KMS-11 (cell line): ENCODE measurements around the gene SMCO3.

Experiments used
- H2AFZ ChIP-seq: fragments of 200-600 bp; sonication (generic); 2 replicates; pipeline ENCODE4 v1.6.1; 2016; ENCODE audit warnings: antibody characterized with exemption, mixed run types, low read depth
- H3K27ac ChIP-seq: fragments of 200-600 bp; sonication (generic); 2 replicates; pipeline ENCODE4 v1.6.1; 2016; ENCODE audit warnings: mild to moderate bottlenecking, mixed run types
- H3K27me3 ChIP-seq: fragments of 200-600 bp; sonication (generic); 2 replicates; pipeline ENCODE4 v1.6.1; 2017; ENCODE audit warnings: mild to moderate bottlenecking, low read depth, mixed run types, moderate library complexity; ENCODE audit not compliant: insufficient read depth
- H3K36me3 ChIP-seq: fragments of 200-600 bp; sonication (generic); 2 replicates; pipeline ENCODE4 v1.6.1; 2017; ENCODE audit warnings: mild to moderate bottlenecking, mixed run types; ENCODE audit not compliant: insufficient read depth
- H3K4me1 ChIP-seq: fragments of 200-600 bp; sonication (generic); 2 replicates; pipeline ENCODE4 v1.6.1; 2016; ENCODE audit warnings: mild to moderate bottlenecking, low read depth, mixed run types; ENCODE audit not compliant: poor library complexity, severe bottlenecking
- H3K4me2 ChIP-seq: fragments of 200-600 bp; sonication (generic); 2 replicates; pipeline ENCODE4 v1.7.0; 2016; ENCODE audit warnings: mild to moderate bottlenecking, mixed run types
- H3K4me3 ChIP-seq: fragments of 200-600 bp; sonication (generic); IDR thresholded peaks from 2 replicates; pipeline ENCODE4 v1.6.1; 2017; ENCODE audit warnings: low read depth, low read length, mixed read lengths; ENCODE audit not compliant: insufficient read depth
- H3K79me2 ChIP-seq: fragments of 200-600 bp; sonication (generic); 2 replicates; pipeline ENCODE4 v1.6.1; 2016; ENCODE audit warnings: low read depth, mixed run types; ENCODE audit not compliant: insufficient read depth
- H3K9ac ChIP-seq: fragments of 200-600 bp; sonication (generic); 2 replicates; pipeline ENCODE4 v1.6.1; 2016; ENCODE audit warnings: mild to moderate bottlenecking, mixed run types
- H4K20me1 ChIP-seq: fragments of 200-600 bp; sonication (generic); 2 replicates; pipeline ENCODE4 v1.6.1; 2016; ENCODE audit warnings: mild to moderate bottlenecking, mixed run types; ENCODE audit not compliant: insufficient read depth
- CTCF ChIP-seq: fragments of 200-600 bp; sonication (generic); conservative IDR thresholded peaks from 2 replicates; pipeline ENCODE4 v1.6.1; 2017; ENCODE audit warnings: low read depth, mild to moderate bottlenecking, antibody characterized with exemption, low read length, moderate library complexity, mixed read lengths

SMCO3 gene

GRCh38 chr12:14853961-14854360 lies 40.0 kb upstream of the SMCO3 start:
- H2AFZ ChIP-seq: no peak overlapping the region
- no peaks in the 10 kb centered on the region for H3K79me2 ChIP-seq

GRCh38 chr12:14852880-14853279 lies 38.9 kb upstream of the SMCO3 start:
- no peak overlapping the region for H3K27ac ChIP-seq
- H2AFZ ChIP-seq: no peak overlapping the region
- TF ChIP-seq CTCF: no peak
- H3K4me2 ChIP-seq: no peak overlapping the region
- no peaks in the 10 kb centered on the region for H3K27me3 ChIP-seq
- H3K4me1 ChIP-seq: peaks cover 14% of the 10 kb centered on the region
- H3K9ac ChIP-seq: no peak overlapping the region
- H3K36me3 ChIP-seq: no peaks in the 10 kb centered on the region
- no peak overlapping the region for H3K4me3 ChIP-seq
- H4K20me1 ChIP-seq: no peaks in the 10 kb centered on the region
- H3K79me2 ChIP-seq: no peaks in the 10 kb centered on the region

More at GRCh38 chr12:14853961-14854360, 40.0 kb upstream of the SMCO3 start:
- Histone ChIP-seq H3K4me1 (peaks cover 14% of the 10 kb centered on the region), H3K36me3 (no peaks in the 10 kb centered on the region), H3K4me2 (no peak overlapping the region), H3K27me3 (no peaks in the 10 kb centered on the region), H4K20me1 (no peaks in the 10 kb centered on the region), H3K27ac (no peak overlapping the region), H3K9ac (no peak overlapping the region), H3K4me3 (no peak overlapping the region)
- TF ChIP-seq CTCF: no peak

DNA sequence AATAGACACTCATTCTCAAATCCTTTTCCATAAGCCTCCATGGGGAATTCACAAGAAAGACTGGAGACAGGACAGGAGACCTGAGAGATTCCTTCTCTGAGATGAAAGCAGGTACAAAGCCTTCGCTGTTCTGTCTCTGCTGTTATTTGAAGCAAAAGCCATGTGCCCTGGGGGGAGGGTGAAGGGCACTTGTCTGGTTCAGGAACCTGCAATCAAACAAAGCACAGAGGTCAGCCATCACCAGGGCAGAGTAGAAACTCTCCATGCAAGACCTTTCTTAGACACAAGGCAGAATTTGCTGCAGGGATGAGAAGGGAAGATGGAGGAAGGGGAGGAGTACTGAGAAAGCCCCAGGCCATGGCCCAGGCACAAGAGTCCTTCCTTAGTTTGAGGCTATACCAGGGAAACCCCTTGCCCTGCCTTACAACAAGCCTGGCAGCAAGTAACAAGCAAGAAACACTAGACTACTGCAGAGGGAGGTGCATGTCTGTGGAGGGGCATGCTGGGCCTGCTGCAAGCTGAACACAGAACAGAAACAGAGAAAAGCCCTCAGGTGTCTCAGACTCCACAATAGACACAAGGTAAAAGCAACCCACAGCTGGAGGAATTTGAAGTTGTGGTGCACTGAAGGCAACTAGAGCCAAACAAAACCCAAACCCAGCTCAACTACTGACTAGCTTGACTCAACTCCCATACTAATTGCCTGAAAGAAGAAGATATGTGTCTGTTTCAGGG lies 37.1 kb upstream of the SMCO3 start:
- Histone ChIP-seq H3K36me3 (no peaks in the 10 kb centered on the region), H2AFZ (peak overlapping the region; percentile 23; the same call in 1 of the 2 replicates), H3K79me2 (no peaks in the 10 kb centered on the region), H3K9ac (no peak overlapping the region), H3K4me2 (no peak overlapping the region), H3K4me3 (no peak overlapping the region), H3K27ac (peak overlapping the region; percentile 20; the same call in 1 of the 2 replicates), H3K4me1 (peaks cover 14% of the 10 kb centered on the region), H4K20me1 (no peaks in the 10 kb centered on the region), H3K27me3 (no peaks in the 10 kb centered on the region)
- TF ChIP-seq CTCF: no peak

GRCh38 chr12:14849661-14850060 lies 35.7 kb upstream of the SMCO3 start:
- Histone ChIP-seq H3K79me2 (no peaks in the 10 kb centered on the region), H3K36me3 (no peaks in the 10 kb centered on the region), H3K9ac (no peak overlapping the region), H3K27ac (no peak overlapping the region), H3K27me3 (no peaks in the 10 kb centered on the region), H3K4me3 (no peak overlapping the region), H3K4me2 (no peak overlapping the region), H2AFZ (no peak overlapping the region), H4K20me1 (no peaks in the 10 kb centered on the region), H3K4me1 (peaks cover 14% of the 10 kb centered on the region)
- no peak for TF ChIP-seq CTCF
